ENCODE results near the gene ING5. TPM values are rescaled to one million over a fixed set of nuclear protein-coding genes. Genes with fewer than 3 reads are reported as not detected.
"Not testable (repeated sequence)": the region's sequence is repeated elsewhere in the genome, so short reads cannot be mapped to it uniquely, and the experiment has no call there.

Gene ING5
- total and polyA plus RNA-seq, 3 experiments from 2014 or later: 19.5 to 48.4 (median 44.4) TPM

- H3K36me3 Mint-ChIP-seq: peaks cover 0 to 9% (median 0%) of the 10 kb centered on the region in 3 donors
- peaks cover 26% of the 10 kb centered on the region for H3K4me1 ChIP-seq (ENCODE audit: insufficient read depth, low read length)
- DNase-seq: no peak
- no peaks in the 10 kb centered on the region for H3K27me3 Mint-ChIP-seq
- H3K27ac Mint-ChIP-seq: peak overlapping the region in 7 of 8 donors; percentile 0 to 87 (median 76)
- peaks cover 37 to 66% (median 43%) of the 10 kb centered on the region in 3 donors for H3K4me1 Mint-ChIP-seq
- no peak overlapping the region for H3K4me3 ChIP-seq (ENCODE audit: low read length)
- H3K27me3 ChIP-seq (ENCODE audit: insufficient read depth, low read length, poor library complexity, severe bottlenecking): no peaks in the 10 kb centered on the region
- H3K27ac ChIP-seq (ENCODE audit: low read depth, low read length): no peak overlapping the region
- H3K9me3 Mint-ChIP-seq: no peaks in the 10 kb centered on the region
- no peaks in the 10 kb centered on the region for H3K36me3 ChIP-seq (ENCODE audit: insufficient read depth, low read length)
- ChIA-PET CTCF (interaction anchor here (0.9 to 5.5 kb wide), 4 partner anchors 27 to 142 kb away, joined by 3 to 30 read pairs (median 3); partner anchors contain the start of gene ING5), POLR2A (interaction anchor here (3.2 kb wide), 1 partner anchor 27 kb away, joined by 22 read pairs; no protein-coding TSS in a partner anchor)
- H3K4me3 Mint-ChIP-seq: peak overlapping the region; percentile 80 to 92 (median 85)
- no peaks in the 10 kb centered on the region for H3K9me3 ChIP-seq (ENCODE audit: low read length)
Observed at GRCh38 chr2:241736111-241736510, 34.3 kb downstream of the ING5 start.

DNA sequence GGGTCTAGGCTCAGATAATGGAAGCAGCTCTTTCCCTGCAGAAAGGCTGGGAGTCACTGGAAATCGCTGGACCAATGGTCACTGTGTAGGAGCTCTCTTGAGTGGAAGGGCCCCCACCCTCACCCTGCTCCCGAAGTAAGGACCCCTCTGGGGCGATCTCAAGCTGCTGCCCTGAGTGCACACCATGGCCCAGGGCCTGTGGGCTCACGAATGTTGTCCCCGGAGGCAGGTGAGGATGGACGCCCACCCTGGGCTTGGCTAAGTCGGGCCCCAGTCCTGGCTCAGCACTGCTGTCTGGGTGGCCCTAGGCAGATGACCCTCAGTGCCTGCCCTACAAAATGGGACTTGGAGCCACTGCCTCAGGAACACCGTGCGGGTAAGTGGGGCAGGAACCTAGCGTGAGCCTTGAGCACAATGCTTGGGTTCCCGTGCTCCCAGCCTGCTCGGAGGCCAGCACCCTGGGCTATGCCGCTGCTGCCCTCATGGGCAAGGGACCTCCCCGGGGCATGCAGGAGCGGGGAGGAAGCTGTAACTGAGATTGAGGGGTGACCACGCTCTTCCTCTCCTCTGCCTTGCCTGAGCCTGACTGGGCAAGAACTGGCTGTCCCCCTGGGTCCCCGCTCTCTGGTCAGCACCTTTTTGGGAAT, 36.3 kb downstream of the ING5 start:
- no peaks in the 10 kb centered on the region for H3K27me3 ChIP-seq (ENCODE audit: insufficient read depth, low read length, poor library complexity, severe bottlenecking)
- Mint-ChIP-seq H3K36me3 (peaks cover 0 to 9% (median 0%) of the 10 kb centered on the region in 3 donors), H3K9me3 (no peaks in the 10 kb centered on the region), H3K4me3 (peak overlapping the region in 3 of 7 donors; percentile 7 to 92 (median 59)), H3K4me1 (peaks cover 33 to 57% (median 38%) of the 10 kb centered on the region in 3 donors), H3K27ac (peak overlapping the region in 3 of 8 donors; percentile 38 to 87 (median 81)), H3K27me3 (no peaks in the 10 kb centered on the region)
- no peaks in the 10 kb centered on the region for H3K36me3 ChIP-seq (ENCODE audit: insufficient read depth, low read length)
- H3K4me1 ChIP-seq (ENCODE audit: insufficient read depth, low read length): peaks cover 35% of the 10 kb centered on the region
- ChIA-PET POLR2A (no interaction called here), CTCF (no interaction called here)
- no peak overlapping the region for H3K4me3 ChIP-seq (ENCODE audit: low read length)
- no peak overlapping the region for H3K27ac ChIP-seq (ENCODE audit: low read depth, low read length)
- DNase-seq: no peak
- no peaks in the 10 kb centered on the region for H3K9me3 ChIP-seq (ENCODE audit: low read length)

DNA sequence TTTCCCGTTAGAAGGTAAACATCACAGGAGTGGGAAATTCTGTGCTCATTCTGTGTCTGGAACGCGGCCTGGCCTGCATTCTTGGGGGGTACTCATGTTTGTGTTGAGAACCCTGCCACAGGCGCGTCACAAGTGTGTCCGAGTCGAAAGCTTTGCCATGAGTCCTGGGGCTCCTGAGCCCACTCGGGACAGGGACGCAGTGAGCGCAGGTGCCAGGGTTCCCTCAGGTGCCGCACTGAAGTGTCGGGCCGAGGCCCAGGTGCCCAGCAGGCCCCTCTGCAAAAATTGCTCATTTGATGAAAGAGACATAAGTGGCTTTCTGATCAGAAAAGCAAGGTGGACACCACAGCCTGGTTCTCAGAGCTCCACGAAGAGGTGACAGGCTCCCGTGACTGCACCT, 37.3 kb downstream of the ING5 start:
- Histone ChIP-seq H3K9me3 (ENCODE audit: low read length) (no peaks in the 10 kb centered on the region), H3K36me3 (ENCODE audit: insufficient read depth, low read length) (no peaks in the 10 kb centered on the region), H3K27me3 (ENCODE audit: insufficient read depth, low read length, poor library complexity, severe bottlenecking) (no peaks in the 10 kb centered on the region), H3K4me3 (ENCODE audit: low read length) (no peak overlapping the region), H3K27ac (ENCODE audit: low read depth, low read length) (no peak overlapping the region), H3K4me1 (ENCODE audit: insufficient read depth, low read length) (peaks cover 27% of the 10 kb centered on the region)
- peak overlapping the region in 2 of 7 donors; percentile 45 to 78 for H3K4me3 Mint-ChIP-seq
- no peaks in the 10 kb centered on the region for H3K9me3 Mint-ChIP-seq
- H3K27me3 Mint-ChIP-seq: no peaks in the 10 kb centered on the region
- no peak for DNase-seq
- CTCF ChIA-PET: interaction anchor here (1.5 kb wide), 1 partner anchor 139 kb away, joined by 7 read pairs; no protein-coding TSS in a partner anchor
- H3K4me1 Mint-ChIP-seq: peaks cover 33 to 50% (median 38%) of the 10 kb centered on the region in 3 donors
- POLR2A ChIA-PET: interaction anchor here (2.5 kb wide), 1 partner anchor 24 kb away, joined by 11 read pairs; no protein-coding TSS in a partner anchor
- peaks cover 0 to 19% (median 0%) of the 10 kb centered on the region in 3 donors for H3K36me3 Mint-ChIP-seq
- peak overlapping the region in 3 of 8 donors; percentile 27 to 87 (median 32) for H3K27ac Mint-ChIP-seq

DNA sequence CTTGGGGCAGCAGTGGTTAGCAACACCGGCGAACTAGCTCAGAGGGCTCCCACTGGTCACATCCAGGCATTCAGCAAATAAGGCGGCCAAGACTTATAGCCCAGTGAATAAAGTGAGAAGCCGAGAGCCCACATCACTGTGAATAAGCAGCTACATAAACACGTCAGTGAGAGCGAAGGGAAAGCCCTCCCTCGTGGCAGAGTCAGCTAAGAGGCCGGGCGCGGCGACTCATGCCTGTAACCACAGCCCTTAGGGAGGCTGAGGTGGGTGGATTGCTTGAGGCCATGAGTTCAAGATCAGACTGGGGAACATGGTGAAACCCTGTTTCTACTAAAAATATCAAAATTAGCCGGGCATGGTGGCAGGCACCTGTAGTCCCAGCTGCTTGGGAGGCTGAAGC, 37.8 kb downstream of the ING5 start:
- Histone ChIP-seq H3K4me3 (ENCODE audit: low read length) (no peak overlapping the region), H3K4me1 (ENCODE audit: insufficient read depth, low read length) (peaks cover 26% of the 10 kb centered on the region), H3K27ac (ENCODE audit: low read depth, low read length) (no peak overlapping the region), H3K9me3 (ENCODE audit: low read length) (no peaks in the 10 kb centered on the region), H3K36me3 (ENCODE audit: insufficient read depth, low read length) (no peaks in the 10 kb centered on the region), H3K27me3 (ENCODE audit: insufficient read depth, low read length, poor library complexity, severe bottlenecking) (no peaks in the 10 kb centered on the region)
- Mint-ChIP-seq H3K9me3 (no peaks in the 10 kb centered on the region), H3K27ac (peak overlapping the region in 7 of 8 donors; percentile 28 to 97 (median 76)), H3K4me3 (peak overlapping the region in 6 of 7 donors; percentile 33 to 78 (median 42)), H3K4me1 (peaks cover 33 to 50% (median 38%) of the 10 kb centered on the region in 3 donors), H3K36me3 (peaks cover 0 to 22% (median 0%) of the 10 kb centered on the region in 3 donors), H3K27me3 (no peaks in the 10 kb centered on the region)
- no peak for DNase-seq
- ChIA-PET CTCF (interaction anchor here (1.0 to 1.5 kb wide), 5 partner anchors 24 to 139 kb away, joined by 3 to 7 read pairs (median 3); partner anchors contain the start of gene ING5), POLR2A (interaction anchor here (1.0 to 2.5 kb wide), 2 partner anchors 23 to 140 kb away, joined by 3 to 11 read pairs; no protein-coding TSS in a partner anchor)

DNA sequence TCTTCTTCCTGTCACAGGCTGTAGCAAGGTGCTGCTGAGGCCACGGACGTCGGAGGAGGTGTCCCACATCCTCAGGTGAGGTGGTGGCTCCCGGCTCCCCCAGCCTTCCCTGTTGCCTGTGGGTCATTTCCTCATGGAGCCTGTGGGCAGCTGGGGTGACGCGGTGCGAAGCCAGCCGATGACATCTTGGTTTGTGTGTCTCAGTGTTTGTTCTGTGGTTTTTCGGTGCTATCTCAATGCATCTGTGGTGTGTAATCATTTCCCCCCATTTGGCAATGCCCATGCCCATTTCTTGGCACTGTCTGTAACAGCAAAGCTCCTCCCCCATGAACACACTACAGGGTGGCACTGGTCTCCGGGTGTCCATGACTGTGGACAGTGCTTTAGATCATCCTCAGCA, 39.2 kb downstream of the ING5 start:
- Histone ChIP-seq H3K27me3 (ENCODE audit: insufficient read depth, low read length, poor library complexity, severe bottlenecking) (no peaks in the 10 kb centered on the region), H3K27ac (ENCODE audit: low read depth, low read length) (no peak overlapping the region), H3K36me3 (ENCODE audit: insufficient read depth, low read length) (no peaks in the 10 kb centered on the region), H3K9me3 (ENCODE audit: low read length) (no peaks in the 10 kb centered on the region), H3K4me1 (ENCODE audit: insufficient read depth, low read length) (peaks cover 26% of the 10 kb centered on the region), H3K4me3 (ENCODE audit: low read length) (no peak overlapping the region)
- POLR2A ChIA-PET: interaction anchor here (2.5 kb wide), 1 partner anchor 22 kb away, joined by 11 read pairs; no protein-coding TSS in a partner anchor
- H3K9me3 Mint-ChIP-seq: no peaks in the 10 kb centered on the region
- peak overlapping the region in 6 of 8 donors; percentile 34 to 97 (median 77) for H3K27ac Mint-ChIP-seq
- H3K36me3 Mint-ChIP-seq: peaks cover 5 to 36% (median 8%) of the 10 kb centered on the region in 3 donors
- no peaks in the 10 kb centered on the region for H3K27me3 Mint-ChIP-seq
- DNase-seq: peak in 4 of 5 donors; percentile 30 to 68 (median 46)
- peak overlapping the region; percentile 33 to 89 (median 70) for H3K4me3 Mint-ChIP-seq
- H3K4me1 Mint-ChIP-seq: peaks cover 33 to 45% (median 43%) of the 10 kb centered on the region in 3 donors
- CTCF ChIA-PET: interaction anchor here (1.3 kb wide), 1 partner anchor 22 kb away, joined by 3 read pairs; no protein-coding TSS in a partner anchor

DNA sequence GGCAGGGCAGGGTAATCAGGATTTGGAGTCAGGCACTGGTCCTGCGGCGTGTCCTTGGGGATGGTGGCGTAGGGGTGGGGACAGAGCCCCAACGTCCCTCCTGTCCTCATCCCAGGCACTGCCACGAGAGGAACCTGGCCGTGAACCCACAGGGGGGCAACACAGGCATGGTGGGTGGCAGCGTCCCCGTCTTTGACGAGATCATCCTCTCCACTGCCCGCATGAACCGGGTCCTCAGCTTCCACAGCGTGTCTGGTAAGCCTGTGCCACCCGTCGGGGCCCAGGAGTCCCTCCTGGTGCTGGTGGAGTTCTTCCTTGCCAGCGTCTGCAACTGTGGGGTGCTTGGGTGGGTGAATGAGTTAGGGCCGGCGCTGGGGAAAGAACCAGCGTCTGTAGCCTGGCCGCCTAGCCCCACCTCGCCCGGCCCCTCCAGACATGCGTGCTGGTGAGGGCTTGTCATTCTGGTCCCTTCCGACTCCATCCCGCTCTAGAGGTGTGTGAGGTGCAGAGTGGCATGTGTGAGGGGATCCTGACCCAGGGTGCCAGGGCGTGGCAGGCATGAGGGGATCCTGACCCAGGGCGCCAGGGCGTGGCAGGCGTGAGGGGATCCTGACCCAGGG, 40.6 kb downstream of the ING5 start:
- H3K4me1 Mint-ChIP-seq: peaks cover 32 to 44% (median 36%) of the 10 kb centered on the region in 3 donors
- peaks cover 26% of the 10 kb centered on the region for H3K4me1 ChIP-seq (ENCODE audit: insufficient read depth, low read length)
- H3K27me3 Mint-ChIP-seq: no peaks in the 10 kb centered on the region
- no peaks in the 10 kb centered on the region for H3K36me3 ChIP-seq (ENCODE audit: insufficient read depth, low read length)
- no peak for DNase-seq
- H3K9me3 Mint-ChIP-seq: no peaks in the 10 kb centered on the region
- H3K4me3 Mint-ChIP-seq: no peak overlapping the region
- ChIA-PET CTCF (no interaction called here), POLR2A (no interaction called here)
- peaks cover 12 to 41% (median 15%) of the 10 kb centered on the region in 3 donors for H3K36me3 Mint-ChIP-seq
- H3K4me3 ChIP-seq (ENCODE audit: low read length): no peak overlapping the region
- no peaks in the 10 kb centered on the region for H3K27me3 ChIP-seq (ENCODE audit: insufficient read depth, low read length, poor library complexity, severe bottlenecking)
- H3K27ac ChIP-seq (ENCODE audit: low read depth, low read length): no peak overlapping the region
- peak overlapping the region in 1 of 8 donors; percentile 33 for H3K27ac Mint-ChIP-seq
- H3K9me3 ChIP-seq (ENCODE audit: low read length): no peaks in the 10 kb centered on the region

DNA sequence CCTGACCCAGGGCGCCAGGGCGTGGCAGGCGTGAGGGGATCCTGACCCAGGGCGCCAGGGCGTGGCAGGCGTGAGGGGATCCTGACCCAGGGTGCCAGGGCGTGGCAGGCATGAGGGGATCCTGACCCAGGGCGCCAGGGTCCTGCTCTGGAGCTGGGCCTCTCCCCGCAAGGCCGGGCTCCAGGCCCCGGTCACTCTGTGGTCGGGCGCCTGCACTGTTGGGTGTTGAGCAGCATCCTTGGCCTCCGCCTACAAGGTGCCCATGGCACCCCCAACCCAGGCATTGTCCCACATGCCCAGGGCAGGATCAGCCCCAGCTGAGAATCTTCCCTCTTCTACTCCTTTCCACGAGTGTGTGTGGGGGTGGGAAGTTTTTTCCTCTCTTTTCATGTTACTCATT, 41.2 kb downstream of the ING5 start:
- H3K27ac Mint-ChIP-seq; POLR2A ChIA-PET; DNase-seq; H3K36me3 ChIP-seq (ENCODE audit: insufficient read depth, low read length); H3K27ac ChIP-seq (ENCODE audit: low read depth, low read length); H3K27me3 ChIP-seq (ENCODE audit: insufficient read depth, low read length, poor library complexity, severe bottlenecking); CTCF ChIA-PET; H3K4me3 ChIP-seq (ENCODE audit: low read length); H3K27me3 Mint-ChIP-seq; H3K9me3 ChIP-seq (ENCODE audit: low read length); H3K9me3 Mint-ChIP-seq: not testable (repeated sequence)
- Mint-ChIP-seq H3K4me3 (peak overlapping the region in 1 of 7 donors; percentile 30), H3K4me1 (peaks cover 28 to 38% (median 32%) of the 10 kb centered on the region in 3 donors), H3K36me3 (peaks cover 12 to 42% (median 15%) of the 10 kb centered on the region in 3 donors)
- H3K4me1 ChIP-seq (ENCODE audit: insufficient read depth, low read length): peaks cover 26% of the 10 kb centered on the region
